GM23338 (cell line): ENCODE results near the gene CACNA1G.

ENCODE experiments used
- EZH2 ChIP-seq: fragments of 200-600 bp; sonication (generic); IDR thresholded peaks from one replicate; pipeline ENCODE4 v1.8.0; 2017; ENCODE audit warnings: antibody characterized with exemption, mild to moderate bottlenecking, low read depth; ENCODE audit not compliant: unreplicated experiment
- TF ChIP-seq, protein P1 (sequence below), 2 experiments: fragments of 200-600 bp in 1 of 2; sonication (generic) in 1 of 2; conservative IDR thresholded peaks; 2 replicates each; pipeline versions ENCODE4 v1.5.1 to v1.6.1; 2016 to 2017; ENCODE audit warnings: antibody characterized with exemption in 2 of 2, low read depth in 2 of 2, mild to moderate bottlenecking in 2 of 2, moderate library complexity in 1 of 2

DNA sequence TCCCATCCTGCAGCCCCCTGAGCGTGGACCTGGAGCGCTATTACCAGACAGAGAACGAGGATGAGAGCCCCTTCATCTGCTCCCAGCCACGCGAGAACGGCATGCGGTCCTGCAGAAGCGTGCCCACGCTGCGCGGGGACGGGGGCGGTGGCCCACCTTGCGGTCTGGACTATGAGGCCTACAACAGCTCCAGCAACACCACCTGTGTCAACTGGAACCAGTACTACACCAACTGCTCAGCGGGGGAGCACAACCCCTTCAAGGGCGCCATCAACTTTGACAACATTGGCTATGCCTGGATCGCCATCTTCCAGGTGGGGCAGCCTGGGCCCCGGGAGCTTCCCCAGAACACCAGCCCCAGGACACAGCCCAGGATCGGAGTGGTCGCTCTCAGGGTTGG lies 12.0 kb downstream of the CACNA1G start:
- TF ChIP-seq, protein P1, sequence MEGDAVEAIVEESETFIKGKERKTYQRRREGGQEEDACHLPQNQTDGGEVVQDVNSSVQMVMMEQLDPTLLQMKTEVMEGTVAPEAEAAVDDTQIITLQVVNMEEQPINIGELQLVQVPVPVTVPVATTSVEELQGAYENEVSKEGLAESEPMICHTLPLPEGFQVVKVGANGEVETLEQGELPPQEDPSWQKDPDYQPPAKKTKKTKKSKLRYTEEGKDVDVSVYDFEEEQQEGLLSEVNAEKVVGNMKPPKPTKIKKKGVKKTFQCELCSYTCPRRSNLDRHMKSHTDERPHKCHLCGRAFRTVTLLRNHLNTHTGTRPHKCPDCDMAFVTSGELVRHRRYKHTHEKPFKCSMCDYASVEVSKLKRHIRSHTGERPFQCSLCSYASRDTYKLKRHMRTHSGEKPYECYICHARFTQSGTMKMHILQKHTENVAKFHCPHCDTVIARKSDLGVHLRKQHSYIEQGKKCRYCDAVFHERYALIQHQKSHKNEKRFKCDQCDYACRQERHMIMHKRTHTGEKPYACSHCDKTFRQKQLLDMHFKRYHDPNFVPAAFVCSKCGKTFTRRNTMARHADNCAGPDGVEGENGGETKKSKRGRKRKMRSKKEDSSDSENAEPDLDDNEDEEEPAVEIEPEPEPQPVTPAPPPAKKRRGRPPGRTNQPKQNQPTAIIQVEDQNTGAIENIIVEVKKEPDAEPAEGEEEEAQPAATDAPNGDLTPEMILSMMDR (conservative IDR thresholded peaks at IDR 0.05; ENCODE audit: low read depth in 2 of 2) = no peak
- no peak for TF ChIP-seq EZH2
